Uterus (tissue), 4 donors: ENCODE data around the gene LAMA1. TPM values are rescaled to one million over a fixed set of nuclear protein-coding genes. Genes with fewer than 3 reads are reported as not detected.

Experiments used
- DNase-seq, 2 donors: peaks; one replicate each; pipeline ENCODE4 v3.0.0-alpha.2; 2019 to 2020
- H3K27ac ChIP-seq, 2 donors: fragments of 200-600 bp; sonication (generic); 1 replicate in 1 of 2; 2 replicates in 1 of 2; pipeline ENCODE4 v1.5.1; 2016 to 2018
- H3K27me3 ChIP-seq, 2 donors: fragments of 200-600 bp; sonication (generic); one replicate each; pipeline ENCODE4 v1.5.1; 2018 to 2019; ENCODE audit warnings: control low read depth in 1 of 2
- H3K36me3 ChIP-seq, 2 donors: fragments of 200-600 bp; sonication (generic); one replicate each; pipeline ENCODE4 v1.5.1; 2019; ENCODE audit warnings: control low read depth in 1 of 2
- H3K4me1 ChIP-seq, 2 donors: fragments of 200-600 bp; sonication (generic); one replicate each; pipeline ENCODE4 v1.5.1; 2018 to 2019; ENCODE audit warnings: control low read depth in 1 of 2
- H3K4me3 ChIP-seq, 2 donors: fragments of 200-600 bp; sonication (generic); 1 replicate in 1 of 2; 2 replicates in 1 of 2; pipeline ENCODE4 v1.5.1; 2018 to 2019; ENCODE audit warnings: mild to moderate bottlenecking in 1 of 2
- H3K9me3 ChIP-seq, 2 donors: fragments of 200-600 bp; sonication (generic); one replicate each; pipeline ENCODE4 v1.5.1; 2019; ENCODE audit warnings: control low read depth in 1 of 2
- POLR2A ChIP-seq, 2 donors: fragments of 450-650 bp; IDR thresholded peaks; one replicate each; pipeline ENCODE4 v1.6.1; 2016; ENCODE audit warnings: antibody characterized with exemption in 2 of 2, mild to moderate bottlenecking in 1 of 2, moderate library complexity in 1 of 2
- intact Hi-C: fragments of 100-400 bp; cut with DNase I; formaldehyde crosslinking; loops from one replicate; pipeline ENCODE4 v1.15.1; 2023; ENCODE audit warnings: low total_unique reads
- total RNA-seq, 4 donors: library from RNA; depleted of rRNA in 3 of 4; stranded (reverse); fragments of >200 nt in 3 of 4; gene quantifications; one replicate each; pipeline versions ENCODE4 v1.1.0 to v1.2.4, GENCODE V29; 2014 to 2023
- TF ChIP-seq, protein P1 (sequence below), 4 experiments: fragments of 200-600 bp in 2 of 4; fragments of 450-650 bp in 2 of 4; sonication (generic) in 2 of 4; IDR thresholded peaks; one replicate each; pipeline ENCODE4 v1.5.1; 2016 to 2019; ENCODE audit warnings: antibody characterized with exemption in 4 of 4, mild to moderate bottlenecking in 2 of 4, moderate library complexity in 1 of 4
- donor health status: DM: yes; HTN: yes; CAD: no.

The LAMA1 gene
- total RNA-seq, 4 donors from 2014 or later, result 0.88 to 13.5 (median 2.1) TPM

DNA sequence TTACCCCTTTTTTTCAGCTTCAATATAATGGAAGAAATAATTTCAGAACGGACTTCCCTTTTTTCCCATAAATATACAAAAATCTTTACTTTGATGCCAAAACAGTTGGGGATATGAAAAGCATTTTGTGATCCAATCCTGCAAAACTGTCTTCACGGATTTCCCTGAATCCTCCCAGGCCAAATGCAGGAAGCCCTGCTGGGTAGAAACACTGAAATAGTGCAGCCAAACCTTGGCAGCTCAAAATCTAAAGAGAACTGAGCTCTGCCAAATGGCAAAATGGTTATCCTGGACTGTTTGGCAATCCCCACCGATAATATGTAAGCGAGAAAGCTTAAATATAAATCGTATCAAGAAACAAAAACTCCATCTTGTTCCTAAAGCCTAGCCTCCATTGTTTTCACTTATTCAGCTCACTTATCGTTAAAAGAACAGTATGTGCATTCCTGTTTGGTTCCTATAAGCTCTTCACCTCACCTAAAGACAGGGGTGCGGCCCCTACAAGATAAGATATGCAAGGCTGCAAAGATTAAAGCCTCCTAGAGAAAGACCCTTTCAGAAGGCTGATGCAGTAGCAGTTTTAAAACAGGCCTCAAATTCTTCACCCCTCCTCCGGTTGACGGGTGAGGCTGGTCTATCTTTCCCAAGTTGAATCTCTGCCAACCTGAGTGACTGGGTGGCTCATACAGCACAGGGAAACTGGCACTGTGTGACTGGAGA, 48.6 kb downstream of the LAMA1 start:
- intact Hi-C loops, result no loop called here
- Histone ChIP-seq H3K4me3 (no peak overlapping the region), H3K9me3 (no peaks in the 10 kb centered on the region), H3K27me3 (no peaks in the 10 kb centered on the region), H3K36me3 (no peaks in the 10 kb centered on the region), H3K4me1 (no peaks in the 10 kb centered on the region), H3K27ac (no peak overlapping the region)
- no peak for DNase-seq
- TF ChIP-seq, protein P1, sequence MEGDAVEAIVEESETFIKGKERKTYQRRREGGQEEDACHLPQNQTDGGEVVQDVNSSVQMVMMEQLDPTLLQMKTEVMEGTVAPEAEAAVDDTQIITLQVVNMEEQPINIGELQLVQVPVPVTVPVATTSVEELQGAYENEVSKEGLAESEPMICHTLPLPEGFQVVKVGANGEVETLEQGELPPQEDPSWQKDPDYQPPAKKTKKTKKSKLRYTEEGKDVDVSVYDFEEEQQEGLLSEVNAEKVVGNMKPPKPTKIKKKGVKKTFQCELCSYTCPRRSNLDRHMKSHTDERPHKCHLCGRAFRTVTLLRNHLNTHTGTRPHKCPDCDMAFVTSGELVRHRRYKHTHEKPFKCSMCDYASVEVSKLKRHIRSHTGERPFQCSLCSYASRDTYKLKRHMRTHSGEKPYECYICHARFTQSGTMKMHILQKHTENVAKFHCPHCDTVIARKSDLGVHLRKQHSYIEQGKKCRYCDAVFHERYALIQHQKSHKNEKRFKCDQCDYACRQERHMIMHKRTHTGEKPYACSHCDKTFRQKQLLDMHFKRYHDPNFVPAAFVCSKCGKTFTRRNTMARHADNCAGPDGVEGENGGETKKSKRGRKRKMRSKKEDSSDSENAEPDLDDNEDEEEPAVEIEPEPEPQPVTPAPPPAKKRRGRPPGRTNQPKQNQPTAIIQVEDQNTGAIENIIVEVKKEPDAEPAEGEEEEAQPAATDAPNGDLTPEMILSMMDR (IDR thresholded peaks at IDR 0.05), result no peak
- TF ChIP-seq POLR2A (IDR thresholded peaks at IDR 0.05), result no peak

DNA sequence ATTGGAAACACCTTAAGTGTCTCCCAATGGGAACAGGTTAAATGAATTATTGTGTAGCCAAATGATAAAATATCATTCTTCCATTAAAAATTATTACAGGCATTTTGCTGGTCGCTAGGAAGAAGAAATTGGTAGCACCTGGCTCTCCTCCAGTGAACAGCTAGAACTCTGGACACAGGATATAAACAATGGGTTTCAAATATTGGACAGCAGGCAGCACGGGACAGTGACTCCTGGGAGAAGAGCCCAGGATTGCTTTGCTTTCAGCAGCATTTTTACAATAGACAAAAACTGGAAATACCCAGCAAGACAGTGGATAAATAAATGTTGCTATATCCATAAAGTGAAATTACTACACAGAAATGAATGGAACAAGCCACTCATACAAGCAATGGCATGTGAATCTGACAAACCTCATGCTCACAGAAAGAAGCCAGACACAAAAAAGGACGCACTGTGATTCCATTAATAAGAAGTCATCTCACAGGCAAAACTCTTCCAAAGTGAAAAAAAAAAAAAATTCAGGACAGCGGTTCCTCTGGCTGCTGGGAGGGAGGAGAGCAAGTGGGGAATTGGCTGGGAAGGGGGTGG, 50.5 kb downstream of the LAMA1 start:
- Histone ChIP-seq H3K9me3 (no peaks in the 10 kb centered on the region), H3K36me3 (no peaks in the 10 kb centered on the region), H3K27me3 (no peaks in the 10 kb centered on the region), H3K4me1 (no peaks in the 10 kb centered on the region), H3K4me3 (no peak overlapping the region), H3K27ac (no peak overlapping the region)
- intact Hi-C loops, result no loop called here
- no peak for DNase-seq
- TF ChIP-seq, protein P1 (IDR thresholded peaks at IDR 0.05), result no peak
- no peak for TF ChIP-seq POLR2A (IDR thresholded peaks at IDR 0.05)

DNA sequence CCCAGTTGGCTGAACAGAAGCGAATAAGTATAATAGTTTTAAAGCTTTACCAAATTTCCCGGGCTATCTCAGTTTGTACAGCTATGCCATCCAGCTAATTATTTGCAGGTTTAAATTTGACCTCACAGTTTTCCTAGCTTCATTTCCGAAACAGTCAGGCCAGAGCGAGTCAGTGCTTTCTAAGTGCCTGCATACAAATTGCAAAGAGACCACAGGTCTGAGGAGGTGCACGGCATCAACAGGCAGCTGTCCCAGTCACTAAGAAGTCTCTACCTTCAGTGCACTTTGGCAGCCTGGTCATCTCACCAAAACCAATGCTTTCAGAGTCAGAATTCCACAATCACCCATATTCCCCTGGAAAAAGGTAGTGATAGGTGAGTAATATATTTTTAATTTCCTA, 51.9 kb downstream of the LAMA1 start:
- intact Hi-C loops, result no loop called here
- Histone ChIP-seq H3K9me3 (no peaks in the 10 kb centered on the region), H3K27me3 (no peaks in the 10 kb centered on the region), H3K36me3 (no peaks in the 10 kb centered on the region), H3K27ac (no peak overlapping the region), H3K4me1 (no peaks in the 10 kb centered on the region), H3K4me3 (no peak overlapping the region)
- DNase-seq, result no peak
- TF ChIP-seq, protein P1 (IDR thresholded peaks at IDR 0.05), result no peak
- TF ChIP-seq POLR2A (IDR thresholded peaks at IDR 0.05), result no peak

DNA sequence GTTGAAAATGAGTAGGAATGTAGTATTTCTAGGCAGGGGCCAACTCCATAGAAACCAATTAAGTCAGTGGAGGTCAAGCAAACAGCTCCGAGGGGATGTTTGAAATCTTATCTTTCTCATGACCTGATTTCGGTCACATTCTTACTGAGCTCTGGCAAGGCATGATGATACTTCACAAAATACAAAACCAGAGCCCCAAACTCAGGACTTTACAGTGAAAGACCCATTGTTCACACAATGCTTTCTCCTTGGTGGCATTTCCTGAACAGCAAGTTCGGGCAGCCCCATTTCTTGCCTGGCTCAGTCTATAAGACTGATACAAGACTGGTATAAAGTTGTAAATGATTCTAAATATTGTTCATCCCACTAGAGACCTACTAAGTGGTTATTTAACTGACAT, 53.3 kb downstream of the LAMA1 start:
- intact Hi-C loops, result no loop called here
- Histone ChIP-seq H3K36me3 (no peaks in the 10 kb centered on the region), H3K4me1 (no peaks in the 10 kb centered on the region), H3K27me3 (no peaks in the 10 kb centered on the region), H3K9me3 (no peaks in the 10 kb centered on the region), H3K27ac (no peak overlapping the region), H3K4me3 (no peak overlapping the region)
- no peak for TF ChIP-seq POLR2A (IDR thresholded peaks at IDR 0.05)
- TF ChIP-seq, protein P1 (IDR thresholded peaks at IDR 0.05), result no peak
- DNase-seq, result no peak

DNA sequence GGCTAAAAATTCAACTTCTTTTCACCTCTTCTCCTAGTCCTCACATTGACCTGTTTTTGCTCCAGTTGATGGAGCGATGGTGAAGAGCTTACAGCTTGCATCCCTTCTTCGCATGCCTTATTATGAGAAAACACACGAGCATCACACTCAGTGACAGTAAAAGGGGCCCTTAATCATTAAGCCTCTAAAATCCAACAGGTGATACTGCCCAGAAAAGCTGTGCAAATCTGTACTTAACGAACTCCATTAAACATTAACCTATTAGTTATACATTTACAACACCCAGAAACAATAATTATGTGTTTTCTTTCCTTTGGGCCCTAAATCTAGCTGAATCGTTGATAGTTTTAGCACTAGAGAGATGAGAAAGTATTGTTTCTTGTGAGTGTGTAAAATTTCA, 54.8 kb downstream of the LAMA1 start:
- H3K27me3 ChIP-seq, result no peaks in the 10 kb centered on the region
- H3K4me3 ChIP-seq, result no peak overlapping the region
- H3K4me1 ChIP-seq, result no peaks in the 10 kb centered on the region
- DNase-seq, result no peak
- intact Hi-C loops, result no loop called here
- H3K9me3 ChIP-seq, result no peaks in the 10 kb centered on the region
- TF ChIP-seq, protein P1 (IDR thresholded peaks at IDR 0.05), result no peak
- no peak for TF ChIP-seq POLR2A (IDR thresholded peaks at IDR 0.05)
- no peak overlapping the region for H3K27ac ChIP-seq
- H3K36me3 ChIP-seq, result no peaks in the 10 kb centered on the region
